ENCODE results near the gene SLC51A.
A peak's percentile ranks its signal among the peaks of the same experiment; 100 is the strongest.

DNA sequence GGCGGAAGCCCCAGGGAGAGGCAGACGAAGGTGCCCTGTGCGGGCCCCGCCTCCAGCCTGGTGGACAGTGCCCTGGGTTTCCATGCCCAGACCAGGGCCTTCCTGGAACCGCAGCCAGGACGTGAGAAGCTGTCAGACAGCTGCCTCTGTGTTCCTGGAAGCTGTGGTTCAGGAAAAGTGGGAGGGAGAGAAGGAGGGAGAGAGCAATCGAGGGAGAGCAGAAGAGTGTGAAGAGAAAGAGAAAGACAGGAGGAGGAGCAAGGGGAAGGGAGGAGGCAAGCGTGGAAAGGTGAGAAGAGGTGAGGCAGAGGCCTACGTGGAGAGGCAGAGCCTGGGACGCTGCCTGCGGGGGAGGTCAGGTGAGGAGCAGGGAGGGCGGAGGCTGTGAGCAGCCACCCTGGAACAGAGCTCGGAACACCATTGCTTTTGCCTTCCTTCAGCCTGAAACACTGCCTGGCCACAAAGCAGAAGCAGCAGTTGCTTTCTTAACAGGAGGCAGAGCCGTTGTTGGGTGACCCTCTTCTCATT lies 23.7 kb upstream of the SLC51A start:
- no peak for TF ChIP-seq POLR2AphosphoS5 (IDR thresholded peaks at IDR 0.05; ENCODE audit: low read depth, low read length)
- TF ChIP-seq POLR2A (IDR thresholded peaks at IDR 0.05; ENCODE audit: low read depth, low read length): 0 out of 2 replicates have a peak, but pooled peaks have one; percentile 55
- no peak for TF ChIP-seq TAF1 (IDR thresholded peaks at IDR 0.05; ENCODE audit: low read depth, low read length)
